K562 (cell line): ENCODE results near the gene DEDD. TPM values are rescaled to one million over a fixed set of nuclear protein-coding genes. Genes with fewer than 3 reads are reported as not detected.
A peak's percentile ranks its signal among the peaks of the same experiment; 100 is the strongest.

Experiments
- ADNP ChIP-seq: fragments of 200-800 bp; sonication (Bioruptor generic); IDR thresholded peaks from 2 replicates; pipeline ENCODE4 v1.6.1; 2016; ENCODE audit warnings: missing genetic modification characterization, missing compliant biosample characterization
- BCL6 ChIP-seq: fragments of 250-450 bp; sonication (Bioruptor Pico); IDR thresholded peaks from 2 replicates; pipeline ENCODE4 v1.4.0; 2020
- BMI1 ChIP-seq: fragments of 150-350 bp; IDR thresholded peaks from 2 replicates; pipeline ENCODE4 v1.6.1; 2014; ENCODE audit warnings: low read length
- ESRRA ChIP-seq: fragments of 450-650 bp; IDR thresholded peaks from 2 replicates; pipeline ENCODE4 v1.6.1; 2014; ENCODE audit warnings: low read depth, mild to moderate bottlenecking, moderate library complexity, borderline replicate concordance
- GTF2A2 ChIP-seq: IDR thresholded peaks from 2 replicates; pipeline ENCODE4 v1.6.1; 2016; ENCODE audit warnings: mild to moderate bottlenecking, missing genetic modification characterization, missing compliant biosample characterization
- GTF2F1 ChIP-seq: IDR thresholded peaks from 2 replicates; pipeline ENCODE4 v1.6.1; 2011; ENCODE audit warnings: low read depth, low read length, improper control_type of control experiment
- HNRNPL ChIP-seq: fragments of 200-400 bp; formaldehyde crosslinking; IDR thresholded peaks from 2 replicates; pipeline ENCODE4 v1.6.1; 2017; ENCODE audit warnings: low read depth, mild to moderate bottlenecking, low read length
- L3MBTL2 ChIP-seq: fragments of 450-650 bp; IDR thresholded peaks from 2 replicates; pipeline ENCODE4 v1.6.1; 2016; ENCODE audit warnings: mild to moderate bottlenecking, moderate library complexity
- NFYB ChIP-seq: IDR thresholded peaks from 2 replicates; pipeline ENCODE4 v1.6.1; 2011; ENCODE audit warnings: mild to moderate bottlenecking, moderate library complexity; ENCODE audit not compliant: insufficient read length; ENCODE audit errors: extremely low read depth
- NUFIP1 ChIP-seq: fragments of 450-650 bp; IDR thresholded peaks from 2 replicates; pipeline ENCODE4 v1.6.1; 2018; ENCODE audit not compliant: partially characterized antibody
- RBFOX2 ChIP-seq: fragments of 200-400 bp; formaldehyde crosslinking; IDR thresholded peaks from 2 replicates; pipeline ENCODE4 v1.6.1; 2017; ENCODE audit warnings: low read depth, mild to moderate bottlenecking, low read length, moderate library complexity
- SPI1 ChIP-seq: IDR thresholded peaks from 2 replicates; pipeline ENCODE4 v1.6.1; 2011; ENCODE audit warnings: low read depth, low read length, control low read depth, borderline replicate concordance
- TAF7 ChIP-seq: fragments of 450-650 bp; IDR thresholded peaks from 2 replicates; pipeline ENCODE4 v1.6.1; 2016; ENCODE audit warnings: missing genetic modification characterization, missing compliant biosample characterization
- ZNF140 ChIP-seq: fragments of 250-450 bp; sonication (Bioruptor Pico); IDR thresholded peaks from 2 replicates; pipeline ENCODE4 v1.8.0; 2021; ENCODE audit warnings: moderate library complexity, mild to moderate bottlenecking, inconsistent platforms
- ZNF184 ChIP-seq: sonication (generic); formaldehyde crosslinking; IDR thresholded peaks from 2 replicates; pipeline ENCODE4 v1.5.0; 2020; ENCODE audit warnings: missing genetic modification reagents
- ZNF384 ChIP-seq: IDR thresholded peaks from 2 replicates; pipeline ENCODE4 v1.6.1; 2012; ENCODE audit warnings: low read depth, low read length, improper control_type of control experiment
- ZNF407 ChIP-seq: fragments of 450-650 bp; IDR thresholded peaks from 2 replicates; pipeline ENCODE4 v1.6.1; 2016; ENCODE audit warnings: low read depth
- ZNF444 ChIP-seq: fragments of 250-450 bp; sonication (Bioruptor Pico); IDR thresholded peaks from 2 replicates; pipeline ENCODE4 v1.4.0; 2020; ENCODE audit warnings: mild to moderate bottlenecking, moderate library complexity
- ZNF707 ChIP-seq: fragments of 250-450 bp; sonication (Bioruptor Pico); conservative IDR thresholded peaks from 2 replicates; pipeline ENCODE4 v1.8.0; 2022; ENCODE audit warnings: inconsistent platforms, mild to moderate bottlenecking, moderate library complexity
- polyA plus RNA-seq, 8 experiments: library from polyadenylated mRNA; depleted of rRNA in 4 of 8; stranded (reverse) in 5 of 8; unstranded in 3 of 8; fragments of >200 nt; fragmentation: Nextera tagmentation in 2 of 8; fragmentation: Illumina TruSeq in 1 of 8; extraction: Ambion mirVana in 2 of 8; extraction: Trizol in 1 of 8; gene quantifications; 2 replicates each; pipeline versions ENCODE4 v1.2.1 to v1.2.3, GENCODE V29; 2011 to 2014; ENCODE audit warnings: inconsistent platforms in 1 of 8, missing spikeins in 1 of 8
- total RNA-seq, 7 experiments: library from RNA; depleted of rRNA in 6 of 7; stranded (reverse); fragments of >200 nt in 6 of 7; fragmentation: Illumina TruSeq in 2 of 7; extraction: Trizol in 2 of 7; gene quantifications; 2 replicates each; pipeline versions ENCODE4 v1.2.1 to v1.2.3, GENCODE V29; 2011 to 2021; ENCODE audit warnings: low replicate concordance in 1 of 7
- TF ChIP-seq, protein P1 (sequence below): fragments of 450-650 bp; IDR thresholded peaks from 2 replicates; pipeline ENCODE4 v1.6.1; 2016; ENCODE audit warnings: missing biosample characterization, missing genetic modification characterization

DEDD gene
- total and polyA plus RNA-seq, 9 of the 15 experiments (the other 6 are each of a cell fraction or from before 2014, with no cell fraction given): 11.6 to 41.0 (median 16.8) TPM

DNA sequence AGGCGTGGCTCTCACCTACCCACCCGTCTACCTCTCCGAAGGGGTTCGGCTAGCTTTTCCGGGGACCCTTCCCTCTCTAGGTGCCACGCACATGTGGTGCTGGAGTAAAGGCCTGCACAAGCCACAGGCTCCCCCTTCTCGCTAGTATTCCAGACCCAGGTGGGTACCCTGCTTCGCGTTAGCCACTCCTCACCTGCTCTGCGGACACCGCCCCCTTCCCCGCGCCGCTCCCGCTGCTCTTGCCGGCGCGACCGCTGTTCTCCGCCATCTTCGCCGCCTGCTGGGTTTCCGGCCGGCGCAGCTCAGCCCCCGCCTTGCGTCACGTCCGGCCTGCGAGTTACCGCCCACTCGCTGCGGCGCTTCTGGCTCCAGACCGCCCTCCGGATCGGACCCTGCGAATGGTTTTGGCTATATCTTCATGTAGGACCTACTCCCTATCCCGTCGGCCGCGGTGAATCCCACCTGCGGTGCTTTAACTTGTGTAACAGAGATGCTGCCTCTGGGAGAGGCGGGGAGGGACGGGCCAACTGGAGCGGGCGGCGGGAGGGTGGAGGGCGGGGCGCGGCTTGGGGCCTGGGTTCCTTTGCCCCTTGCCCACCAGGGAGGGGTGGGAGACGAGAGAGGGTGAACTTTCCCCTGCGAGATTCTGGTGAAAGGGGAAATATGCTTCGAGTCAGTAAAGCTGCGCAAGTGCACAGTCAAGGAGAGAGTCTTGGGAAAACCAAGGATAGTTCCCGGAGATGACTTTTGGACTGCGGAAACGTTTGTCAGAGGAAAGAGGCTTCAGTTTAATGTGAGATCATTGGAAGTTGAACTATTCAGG lies 14.5 kb downstream of the DEDD start, which contains the start of the genes NIT1 and PFDN2 (continued):
- TF ChIP-seq, protein P1, sequence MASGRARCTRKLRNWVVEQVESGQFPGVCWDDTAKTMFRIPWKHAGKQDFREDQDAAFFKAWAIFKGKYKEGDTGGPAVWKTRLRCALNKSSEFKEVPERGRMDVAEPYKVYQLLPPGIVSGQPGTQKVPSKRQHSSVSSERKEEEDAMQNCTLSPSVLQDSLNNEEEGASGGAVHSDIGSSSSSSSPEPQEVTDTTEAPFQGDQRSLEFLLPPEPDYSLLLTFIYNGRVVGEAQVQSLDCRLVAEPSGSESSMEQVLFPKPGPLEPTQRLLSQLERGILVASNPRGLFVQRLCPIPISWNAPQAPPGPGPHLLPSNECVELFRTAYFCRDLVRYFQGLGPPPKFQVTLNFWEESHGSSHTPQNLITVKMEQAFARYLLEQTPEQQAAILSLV: no peak
- TF ChIP-seq ADNP (tag) (no peak), GTF2F1 (peak; percentile 64; the same call in 1 of the 2 replicates), L3MBTL2 (no peak; the same call in 1 of the 2 replicates), ESRRA (no peak), ZNF384 (no peak), NFYB (no peak), HNRNPL (no peak), ZNF444 (no peak), ZNF707 (CRISPR knock-in tag) (no peak), GTF2A2 (tag) (no peak), RBFOX2 (peak; percentile 100), NUFIP1 (no peak), BCL6 (CRISPR knock-in tag) (no peak), SPI1 (no peak), ZNF184 (no peak), BMI1 (no peak), TAF7 (tag) (peak; percentile 79), ZNF140 (CRISPR knock-in tag) (no peak), ZNF407 (no peak)
